HK-2 (cell line): ENCODE results near the gene AUTS2.

Experiments
- DNase-seq: peaks from one replicate; pipeline ENCODE4 v3.0.0-alpha.2; 2018; ENCODE audit not compliant: unreplicated experiment

AUTS2 gene

DNA sequence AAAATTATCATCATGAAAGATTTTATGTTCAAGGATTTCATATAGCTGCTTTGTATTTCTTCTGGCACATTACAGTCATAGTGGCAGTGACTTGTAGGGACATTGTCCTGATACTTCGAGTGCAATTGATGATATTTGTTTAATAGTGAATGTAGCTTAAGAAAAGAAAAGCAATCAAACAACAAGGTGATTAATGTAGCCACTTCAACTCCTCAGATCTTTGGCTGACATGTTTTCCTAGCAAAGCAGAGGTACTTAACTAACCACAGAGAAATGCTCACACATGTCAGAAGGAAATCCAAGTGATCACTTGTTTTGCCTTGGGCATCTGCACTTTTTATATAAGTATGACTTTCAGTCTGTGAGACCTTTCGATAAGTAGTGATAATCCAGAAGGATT is 470.3 kb downstream of the AUTS2 start:
- no peak for DNase-seq

DNA sequence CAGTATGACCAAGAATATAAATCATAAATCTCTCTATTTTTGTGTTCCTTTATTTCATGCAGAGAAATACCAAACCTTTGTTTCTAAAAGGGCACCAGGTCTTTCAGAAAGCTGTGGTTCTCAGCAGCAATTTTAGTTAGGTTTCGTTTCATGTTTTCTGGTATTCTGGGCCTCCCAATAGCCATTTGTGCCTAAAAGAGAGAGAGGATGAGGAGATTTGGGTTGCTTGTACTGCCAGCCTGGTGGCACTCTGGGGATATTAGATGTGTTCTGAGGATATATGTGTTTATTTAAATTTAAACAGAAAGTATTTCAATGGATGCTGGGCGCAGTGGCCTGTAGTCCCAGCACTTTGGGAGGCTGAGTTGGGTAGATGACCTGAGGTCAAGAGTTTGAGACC is 471.7 kb downstream of the AUTS2 start:
- DNase-seq = no peak

GRCh38 chr7:70071766-70072165 is 473.5 kb downstream of the AUTS2 start:
- no peak for DNase-seq

DNA sequence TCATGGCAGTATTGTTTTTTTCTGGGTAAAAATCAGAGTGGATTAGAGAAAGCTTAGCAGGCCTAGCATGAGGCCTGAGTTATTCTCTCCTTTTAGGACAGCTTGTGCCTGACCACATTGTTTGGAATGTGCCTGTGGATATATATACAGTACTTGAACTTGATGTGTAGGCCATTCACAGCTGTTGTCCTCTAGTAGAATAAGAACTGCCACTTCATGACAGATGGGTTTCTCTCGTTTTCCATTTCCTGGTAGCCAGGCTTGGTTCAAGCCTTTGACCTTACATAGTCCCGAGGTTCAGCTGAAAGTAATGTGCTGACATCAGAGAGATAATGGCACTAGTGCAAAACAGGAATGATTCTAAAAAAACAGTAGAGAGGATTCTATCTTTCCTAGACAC is 473.9 kb downstream of the AUTS2 start:
- no peak for DNase-seq

- no peak for DNase-seq
These were observed 478.1 kb downstream of the AUTS2 start for GRCh38 chr7:70076325-70076724.

GRCh38 chr7:70082099-70082611 is 483.9 kb downstream of the AUTS2 start:
- no peak for DNase-seq

GRCh38 chr7:70091362-70091761 is 493.1 kb downstream of the AUTS2 start:
- DNase-seq = no peak

DNA sequence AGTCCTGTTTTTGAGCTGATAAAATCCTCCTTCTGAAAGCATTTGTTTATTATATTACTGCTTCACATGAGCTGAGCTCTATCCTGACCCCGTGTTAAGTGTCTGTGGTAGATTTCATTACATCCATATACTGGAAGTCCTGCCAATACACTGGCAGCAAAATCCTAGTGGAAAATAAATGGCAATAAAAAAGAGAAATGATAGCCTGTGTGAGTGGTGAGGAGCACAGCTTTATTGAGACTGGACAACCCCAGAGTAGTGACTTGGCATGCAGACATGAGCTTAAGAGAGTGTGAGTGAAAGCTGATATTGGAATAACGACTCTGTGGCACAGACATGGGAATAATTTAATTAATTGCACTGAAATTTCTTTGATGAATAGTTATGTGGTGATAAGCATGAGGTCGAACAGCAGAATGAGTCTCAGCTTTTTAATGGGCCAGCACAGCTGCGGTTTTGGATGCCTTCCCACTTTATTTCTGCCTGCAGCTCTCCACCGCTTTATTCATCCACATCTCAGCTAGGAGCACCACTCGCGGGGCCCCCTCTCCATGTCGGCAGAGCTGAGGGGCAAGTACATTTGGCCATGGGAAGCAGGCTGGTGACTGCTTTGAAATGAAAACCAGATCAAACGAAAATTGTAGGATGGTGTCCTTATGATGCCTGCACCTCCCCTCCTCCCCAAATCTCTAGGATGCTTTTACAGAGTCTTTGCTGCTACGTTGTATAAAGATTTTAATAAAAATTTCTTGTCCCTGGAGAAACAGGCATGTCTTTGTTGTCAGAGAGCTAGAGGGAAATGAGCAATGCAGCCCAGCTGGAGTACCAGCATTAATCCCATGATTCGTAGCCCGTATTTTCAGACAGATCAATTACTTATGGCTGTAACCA is 494.3 kb downstream of the AUTS2 start:
- no peak for DNase-seq

GRCh38 chr7:70093205-70093904 is 495.1 kb downstream of the AUTS2 start:
- no peak for DNase-seq

GRCh38 chr7:70094831-70095230 is 496.6 kb downstream of the AUTS2 start:
- DNase-seq = no peak

DNA sequence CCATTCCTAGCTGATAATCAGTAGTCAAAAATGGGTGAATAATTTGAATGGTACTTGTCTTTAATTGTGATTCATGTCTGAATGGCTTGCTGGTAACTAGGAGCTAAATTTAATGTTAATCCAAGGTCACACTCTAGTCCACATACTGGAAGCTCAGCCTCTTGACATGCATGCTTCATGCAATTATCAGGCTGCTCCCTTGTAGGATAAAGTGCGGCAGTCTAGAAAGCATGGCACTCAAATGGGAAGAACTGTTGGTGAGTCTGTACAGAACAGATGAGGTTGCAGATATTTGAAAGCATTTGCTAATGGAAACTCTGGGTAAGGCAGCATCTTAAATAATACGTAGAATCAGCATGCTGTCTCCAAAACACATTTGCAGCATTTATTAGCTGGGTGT is 499.4 kb downstream of the AUTS2 start:
- DNase-seq = no peak

DNA sequence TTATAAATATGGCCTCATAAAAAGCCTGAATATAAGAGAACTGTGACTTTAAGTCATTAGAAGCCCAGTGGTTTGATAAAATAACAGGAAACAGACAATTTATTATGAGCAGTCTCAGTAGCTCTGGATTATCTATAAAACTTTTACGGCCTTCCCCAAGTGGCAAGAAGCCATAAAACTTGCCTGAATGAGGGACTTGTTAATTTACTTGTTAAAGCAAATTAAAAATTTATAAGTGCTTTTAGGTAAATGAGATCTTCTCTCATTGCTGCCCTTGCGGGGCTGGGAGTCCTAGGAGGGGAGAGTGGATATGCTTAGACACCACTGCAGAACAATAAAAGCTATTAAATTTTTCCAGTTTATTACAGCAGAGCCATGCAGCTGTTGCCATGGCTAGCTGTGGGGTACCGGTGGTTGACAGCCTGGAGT is 499.9 kb downstream of the AUTS2 start:
- no peak for DNase-seq

GRCh38 chr7:70098905-70099672 is 500.8 kb downstream of the AUTS2 start:
- no peak for DNase-seq

DNA sequence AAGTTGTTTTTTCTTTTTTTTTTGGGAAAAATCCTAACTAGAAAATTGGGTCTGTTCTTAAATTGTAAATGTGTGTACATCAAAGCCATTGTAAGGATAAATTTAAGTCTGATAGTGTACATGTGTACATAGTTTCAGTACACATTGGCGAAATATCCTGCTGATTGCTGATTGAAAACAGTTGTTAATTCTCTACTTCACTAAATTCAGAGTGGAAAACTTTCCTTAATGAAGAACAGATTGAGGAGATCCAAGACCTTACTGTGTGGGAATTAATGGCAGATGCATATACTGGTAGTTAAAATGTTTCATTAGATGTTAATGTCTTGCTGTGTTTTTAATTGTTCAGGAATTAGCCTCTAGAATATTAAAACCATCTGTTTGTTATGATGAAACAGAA is 506.0 kb downstream of the AUTS2 start:
- no peak for DNase-seq

- no peak for DNase-seq
These were observed 514.8 kb downstream of the AUTS2 start for GRCh38 chr7:70113078-70113477.

GRCh38 chr7:70113536-70113935 is 515.3 kb downstream of the AUTS2 start:
- no peak for DNase-seq

- DNase-seq = no peak
These were observed 516.5 kb downstream of the AUTS2 start for GRCh38 chr7:70114806-70115205.

GRCh38 chr7:70116244-70116643 is 518.0 kb downstream of the AUTS2 start:
- DNase-seq = no peak

- no peak for DNase-seq
These were observed 518.6 kb downstream of the AUTS2 start for GRCh38 chr7:70116867-70117266.

DNA sequence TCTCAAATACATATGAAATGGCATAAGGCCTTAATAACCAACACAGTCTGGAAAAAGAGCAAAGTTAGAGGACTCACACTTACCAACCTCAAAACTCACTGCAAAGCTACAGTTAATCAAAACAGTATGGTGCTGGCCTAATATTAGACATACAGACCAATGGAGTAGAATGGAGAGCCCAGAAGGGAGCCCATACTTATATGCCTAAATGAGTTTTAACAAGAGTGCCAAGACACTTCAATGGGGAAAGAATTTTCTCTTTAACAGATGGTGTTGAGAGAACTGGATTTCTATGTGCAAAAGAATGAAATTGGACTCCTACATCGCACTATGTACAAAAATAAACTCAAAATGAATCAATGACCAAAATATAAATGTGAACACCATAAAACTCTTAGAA is 522.6 kb downstream of the AUTS2 start:
- DNase-seq = no peak

DNA sequence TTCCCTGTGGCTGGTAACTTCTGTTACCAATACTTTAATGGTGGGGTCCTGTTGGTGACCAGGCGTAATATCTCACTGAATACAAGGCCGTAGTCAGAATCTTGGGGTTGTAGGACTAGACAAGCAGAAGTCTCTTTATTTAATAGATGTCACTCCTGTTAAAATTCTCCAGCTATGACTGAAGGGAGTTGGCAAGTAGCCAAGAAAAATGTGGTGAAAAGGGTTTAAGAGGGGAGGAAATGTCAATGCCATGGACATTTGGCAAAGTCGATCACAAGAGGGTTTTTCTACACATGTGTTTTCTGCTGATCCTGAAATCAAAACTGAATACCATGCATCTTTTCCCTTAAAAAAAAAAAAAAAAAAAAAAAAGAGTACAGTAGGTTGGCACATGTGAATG is 533.5 kb downstream of the AUTS2 start:
- no peak for DNase-seq

- no peak for DNase-seq
These were observed 534.1 kb downstream of the AUTS2 start for GRCh38 chr7:70132226-70132851.
